K562 (cell line): ENCODE results near the gene HPCA. TPM values are rescaled to one million over a fixed set of nuclear protein-coding genes. Genes with fewer than 3 reads are reported as not detected.
A peak's percentile ranks its signal among the peaks of the same experiment; 100 is the strongest.

Experiments
- AFF1 ChIP-seq, 2 experiments: fragments of 450-650 bp; IDR thresholded peaks; 2 replicates each; pipeline ENCODE4 v1.6.1; 2018; ENCODE audit warnings: mild to moderate bottlenecking in 2 of 2, low read depth in 1 of 2; ENCODE audit not compliant: partially characterized antibody in 2 of 2
- BRF1 ChIP-seq: IDR thresholded peaks from 3 replicates; pipeline ENCODE4 v1.6.1; 2011; ENCODE audit warnings: borderline replicate concordance, mild to moderate bottlenecking; ENCODE audit not compliant: insufficient read length; ENCODE audit errors: extremely low read depth
- CAMTA2 ChIP-seq: fragments of 250-450 bp; sonication (Bioruptor Pico); conservative IDR thresholded peaks from 2 replicates; pipeline ENCODE4 v1.5.1; 2022
- CBFB ChIP-seq: sonication (generic); formaldehyde crosslinking; IDR thresholded peaks from 2 replicates; pipeline ENCODE4 v1.4.0; 2020; ENCODE audit warnings: mild to moderate bottlenecking, missing genetic modification reagents
- DACH1 ChIP-seq: fragments of 450-650 bp; IDR thresholded peaks from 2 replicates; pipeline ENCODE4 v1.6.1; 2018; ENCODE audit not compliant: partially characterized antibody
- ELK1 ChIP-seq: sonication (generic); formaldehyde crosslinking; IDR thresholded peaks from 2 replicates; pipeline ENCODE4 v1.8.1; 2022; ENCODE audit warnings: missing genetic modification reagents
- HDAC8 ChIP-seq: fragments of 450-650 bp; IDR thresholded peaks from 2 replicates; pipeline ENCODE4 v1.6.1; 2016; ENCODE audit warnings: mild to moderate bottlenecking, missing genetic modification characterization, moderate library complexity, missing compliant biosample characterization
- JUN ChIP-seq, 2 experiments: sonication (generic) in 1 of 2; formaldehyde crosslinking in 1 of 2; IDR thresholded peaks; 2 replicates each; pipeline versions ENCODE4 v1.6.1 to v1.8.0; 2012 to 2022; ENCODE audit warnings: borderline replicate concordance in 2 of 2, mild to moderate bottlenecking in 2 of 2, improper control_type of control experiment in 1 of 2, low read depth in 1 of 2, low read length in 1 of 2, missing genetic modification reagents in 1 of 2
- KDM5B ChIP-seq: fragments of 200-600 bp; sonication (generic); IDR thresholded peaks from 2 replicates; pipeline ENCODE4 v1.6.1; 2012; ENCODE audit warnings: low read depth, mild to moderate bottlenecking, moderate library complexity, low read length, control low read depth, inconsistent platforms; ENCODE audit not compliant: insufficient replicate concordance
- KLF13 ChIP-seq: fragments of 450-650 bp; IDR thresholded peaks from 2 replicates; pipeline ENCODE4 v1.6.1; 2016; ENCODE audit warnings: missing genetic modification characterization, low read depth, mild to moderate bottlenecking, missing compliant biosample characterization, moderate library complexity, borderline replicate concordance
- MECOM ChIP-seq: fragments of 250-450 bp; sonication (Bioruptor Pico); IDR thresholded peaks from 2 replicates; pipeline ENCODE4 v1.8.0; 2022; ENCODE audit warnings: inconsistent platforms
- NELFE ChIP-seq: IDR thresholded peaks from 2 replicates; pipeline ENCODE4 v1.6.1; 2011; ENCODE audit warnings: mild to moderate bottlenecking; ENCODE audit not compliant: insufficient read depth, insufficient read length
- PTBP1 ChIP-seq: fragments of 200-400 bp; formaldehyde crosslinking; IDR thresholded peaks from 2 replicates; pipeline ENCODE4 v1.6.1; 2017; ENCODE audit warnings: low read depth, low read length
- SOX6 ChIP-seq: fragments of 450-650 bp; IDR thresholded peaks from 2 replicates; pipeline ENCODE4 v1.6.1; 2014; ENCODE audit warnings: mild to moderate bottlenecking
- TARDBP ChIP-seq: fragments of 450-650 bp; IDR thresholded peaks from 2 replicates; pipeline ENCODE4 v1.6.1; 2016
- TCF7 ChIP-seq: sonication (generic); IDR thresholded peaks from 2 replicates; pipeline ENCODE4 v1.6.1; 2016; ENCODE audit warnings: antibody characterized with exemption, borderline replicate concordance
- TRIM28 ChIP-seq: fragments of 450-650 bp; IDR thresholded peaks from 2 replicates; pipeline ENCODE4 v1.6.1; 2017
- ZBED1 ChIP-seq: IDR thresholded peaks from 2 replicates; pipeline ENCODE4 v1.6.1; 2014
- ZBTB8A ChIP-seq: fragments of 450-650 bp; IDR thresholded peaks from 2 replicates; pipeline ENCODE4 v1.6.1; 2018; ENCODE audit warnings: mild to moderate bottlenecking, moderate library complexity; ENCODE audit not compliant: partially characterized antibody
- ZNF217 ChIP-seq: sonication (generic); formaldehyde crosslinking; IDR thresholded peaks from 2 replicates; pipeline ENCODE4 v1.8.0; 2022; ENCODE audit warnings: mild to moderate bottlenecking, missing genetic modification reagents
- ZNF551 ChIP-seq: fragments of 250-450 bp; sonication (Bioruptor Pico); IDR thresholded peaks from 2 replicates; pipeline ENCODE4 v1.5.0; 2021; ENCODE audit warnings: mild to moderate bottlenecking, moderate library complexity
- ZNF764 ChIP-seq: fragments of 250-450 bp; sonication (Bioruptor Pico); IDR thresholded peaks from 2 replicates; pipeline ENCODE4 v1.4.0; 2020; ENCODE audit warnings: low read depth, mild to moderate bottlenecking, moderate library complexity
- polyA plus RNA-seq, 8 experiments: library from polyadenylated mRNA; depleted of rRNA in 4 of 8; stranded (reverse) in 5 of 8; unstranded in 3 of 8; fragments of >200 nt; fragmentation: Nextera tagmentation in 2 of 8; fragmentation: Illumina TruSeq in 1 of 8; extraction: Ambion mirVana in 2 of 8; extraction: Trizol in 1 of 8; gene quantifications; 2 replicates each; pipeline versions ENCODE4 v1.2.1 to v1.2.3, GENCODE V29; 2011 to 2014; ENCODE audit warnings: inconsistent platforms in 1 of 8, missing spikeins in 1 of 8
- total RNA-seq, 7 experiments: library from RNA; depleted of rRNA in 6 of 7; stranded (reverse); fragments of >200 nt in 6 of 7; fragmentation: Illumina TruSeq in 2 of 7; extraction: Trizol in 2 of 7; gene quantifications; 2 replicates each; pipeline versions ENCODE4 v1.2.1 to v1.2.3, GENCODE V29; 2011 to 2021; ENCODE audit warnings: low replicate concordance in 1 of 7
- TF ChIP-seq, protein P1 (sequence below): fragments of 450-650 bp; IDR thresholded peaks from 2 replicates; pipeline ENCODE4 v1.6.1; 2014; ENCODE audit warnings: low read depth, mild to moderate bottlenecking, moderate library complexity, borderline replicate concordance

The HPCA gene
- total and polyA plus RNA-seq, 9 of the 15 experiments (the other 6 are each of a cell fraction or from before 2014, with no cell fraction given): not detected

DNA sequence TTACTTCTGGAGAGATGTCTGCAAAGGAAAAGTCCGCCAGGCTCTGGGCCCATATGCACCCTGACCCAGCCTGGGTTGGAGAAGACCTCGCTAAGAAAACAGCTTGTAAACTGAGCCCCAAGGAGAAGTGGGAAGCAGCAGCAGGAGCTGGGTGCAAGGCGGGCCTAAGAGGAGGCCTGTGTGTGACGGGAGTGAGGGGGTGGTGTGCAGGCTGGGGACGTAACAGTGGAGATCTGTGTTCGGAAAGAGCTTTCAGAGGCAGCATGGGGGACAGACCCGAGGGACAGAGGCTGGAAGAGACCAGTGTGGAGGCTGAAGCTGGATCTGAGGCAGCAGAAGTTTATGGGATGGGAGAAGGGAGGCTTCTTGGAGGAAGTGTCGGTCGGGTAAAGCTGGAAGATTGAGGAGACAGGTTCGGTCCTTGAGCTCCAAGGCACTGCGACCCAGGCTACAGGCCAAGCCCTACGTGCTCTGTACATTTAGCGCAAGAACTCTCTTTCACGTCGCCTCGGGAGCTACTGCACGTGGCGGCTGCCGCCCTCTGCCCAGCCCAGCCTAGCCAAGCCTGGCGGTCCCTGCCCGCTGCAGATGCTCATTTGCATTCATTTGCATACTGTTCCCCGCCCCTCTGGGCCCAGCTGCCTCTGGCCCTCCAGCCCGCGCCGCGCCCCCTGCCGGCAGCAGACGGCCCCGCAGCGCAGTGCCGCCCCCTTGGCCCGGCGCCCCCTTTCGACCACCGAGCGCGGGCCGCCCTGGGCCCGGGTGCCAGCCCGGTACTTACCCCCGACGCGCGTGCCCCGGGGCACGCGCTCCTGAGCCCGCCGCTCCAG, 6.3 kb downstream of the HPCA start (continued):
- TF ChIP-seq CBFB: no peak
- no peak for TF ChIP-seq KDM5B
- TF ChIP-seq KLF13 (tag): peak; percentile 83
- TF ChIP-seq DACH1: no peak
- TF ChIP-seq MECOM (CRISPR knock-in tag): no peak
- no peak for TF ChIP-seq ZBTB8A
- no peak for TF ChIP-seq PTBP1
- TF ChIP-seq HDAC8 (tag): 0 out of 2 replicates have a peak, but pooled peaks have one; percentile 34
- TF ChIP-seq SOX6: no peak
- no peak for TF ChIP-seq TRIM28
- TF ChIP-seq AFF1 (IDR thresholded peaks at IDR 0.05; ENCODE audit: low read depth in 1 of 2, partially characterized antibody in 2 of 2): no peak
- TF ChIP-seq TARDBP: peak; percentile 80; the same call in 1 of the 2 replicates
- TF ChIP-seq TCF7: no peak
- TF ChIP-seq ZNF764: no peak
- no peak for TF ChIP-seq CAMTA2 (CRISPR knock-in tag)
- TF ChIP-seq BRF1: no peak
- no peak for TF ChIP-seq ZBED1
- TF ChIP-seq ZNF551: no peak
- TF ChIP-seq, protein P1, sequence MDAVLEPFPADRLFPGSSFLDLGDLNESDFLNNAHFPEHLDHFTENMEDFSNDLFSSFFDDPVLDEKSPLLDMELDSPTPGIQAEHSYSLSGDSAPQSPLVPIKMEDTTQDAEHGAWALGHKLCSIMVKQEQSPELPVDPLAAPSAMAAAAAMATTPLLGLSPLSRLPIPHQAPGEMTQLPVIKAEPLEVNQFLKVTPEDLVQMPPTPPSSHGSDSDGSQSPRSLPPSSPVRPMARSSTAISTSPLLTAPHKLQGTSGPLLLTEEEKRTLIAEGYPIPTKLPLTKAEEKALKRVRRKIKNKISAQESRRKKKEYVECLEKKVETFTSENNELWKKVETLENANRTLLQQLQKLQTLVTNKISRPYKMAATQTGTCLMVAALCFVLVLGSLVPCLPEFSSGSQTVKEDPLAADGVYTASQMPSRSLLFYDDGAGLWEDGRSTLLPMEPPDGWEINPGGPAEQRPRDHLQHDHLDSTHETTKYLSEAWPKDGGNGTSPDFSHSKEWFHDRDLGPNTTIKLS: peak; percentile 33; the same call in 1 of the 2 replicates
- no peak for TF ChIP-seq NELFE
- no peak for TF ChIP-seq ZNF217 (CRISPR knock-in tag)
- no peak for TF ChIP-seq ELK1
- TF ChIP-seq JUN (IDR thresholded peaks at IDR 0.05; ENCODE audit: borderline replicate concordance, low read depth, low read length): peak; percentile 11; the same call in 1 of the 2 replicates
- no peak for TF ChIP-seq JUN (CRISPR knock-in tag; IDR thresholded peaks at IDR 0.05; ENCODE audit: borderline replicate concordance)
